ENCODE data around the gene HSPG2. TPM values are rescaled to one million over a fixed set of nuclear protein-coding genes. Genes with fewer than 3 reads are reported as not detected.

Gene HSPG2
- total RNA-seq, 1 experiment from 2014 or later = 171 TPM

DNA sequence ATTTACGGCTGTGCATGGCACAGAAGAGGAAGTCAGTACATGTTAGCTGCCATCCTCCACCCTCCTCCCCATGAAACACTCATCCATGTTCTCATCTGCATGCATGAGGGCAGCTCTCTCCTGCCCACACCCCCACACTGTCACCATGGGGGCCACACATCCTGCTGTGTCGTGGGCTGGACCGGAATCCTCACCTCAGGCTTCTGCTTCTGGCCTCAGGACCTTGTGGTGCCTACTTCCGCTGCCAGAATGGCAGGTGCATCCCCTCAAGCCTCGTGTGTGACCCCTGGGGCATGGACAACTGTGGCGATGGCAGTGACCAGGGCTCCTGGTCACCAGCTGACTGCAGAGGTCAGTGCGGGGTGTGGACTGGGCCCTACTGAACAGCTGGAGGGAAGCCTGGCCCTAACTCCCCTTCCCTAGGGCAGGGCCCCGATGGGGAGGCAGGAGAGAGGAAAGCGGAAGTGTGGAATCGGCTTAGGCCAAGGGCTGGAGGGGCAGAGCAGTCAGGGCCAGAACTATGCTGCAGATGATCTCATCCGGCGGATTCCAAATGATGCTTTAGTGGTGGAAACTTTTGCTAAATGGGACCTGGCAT, 121.3 kb downstream of the HSPG2 start:
- peaks cover 6% of the 10 kb centered on the region for H3K4me1 ChIP-seq (ENCODE audit: control insufficient read depth, insufficient read depth, low read length)
- H3K4me3 ChIP-seq (ENCODE audit: low read depth in 2 of 2, low read length in 2 of 2) = no peak overlapping the region
- ChIA-PET CTCF (no interaction called here), POLR2A (no interaction called here)
- TF ChIP-seq POLR2AphosphoS5 (IDR thresholded peaks at IDR 0.05; ENCODE audit: low read depth, low read length) (no peak), TCF7L2 (IDR thresholded peaks at IDR 0.05; ENCODE audit: low read depth, low read length) (no peak), SIN3A (IDR thresholded peaks at IDR 0.05; ENCODE audit: borderline replicate concordance, insufficient read depth, low read depth, low read length) (no peak)
- TF ChIP-seq, protein P1, sequence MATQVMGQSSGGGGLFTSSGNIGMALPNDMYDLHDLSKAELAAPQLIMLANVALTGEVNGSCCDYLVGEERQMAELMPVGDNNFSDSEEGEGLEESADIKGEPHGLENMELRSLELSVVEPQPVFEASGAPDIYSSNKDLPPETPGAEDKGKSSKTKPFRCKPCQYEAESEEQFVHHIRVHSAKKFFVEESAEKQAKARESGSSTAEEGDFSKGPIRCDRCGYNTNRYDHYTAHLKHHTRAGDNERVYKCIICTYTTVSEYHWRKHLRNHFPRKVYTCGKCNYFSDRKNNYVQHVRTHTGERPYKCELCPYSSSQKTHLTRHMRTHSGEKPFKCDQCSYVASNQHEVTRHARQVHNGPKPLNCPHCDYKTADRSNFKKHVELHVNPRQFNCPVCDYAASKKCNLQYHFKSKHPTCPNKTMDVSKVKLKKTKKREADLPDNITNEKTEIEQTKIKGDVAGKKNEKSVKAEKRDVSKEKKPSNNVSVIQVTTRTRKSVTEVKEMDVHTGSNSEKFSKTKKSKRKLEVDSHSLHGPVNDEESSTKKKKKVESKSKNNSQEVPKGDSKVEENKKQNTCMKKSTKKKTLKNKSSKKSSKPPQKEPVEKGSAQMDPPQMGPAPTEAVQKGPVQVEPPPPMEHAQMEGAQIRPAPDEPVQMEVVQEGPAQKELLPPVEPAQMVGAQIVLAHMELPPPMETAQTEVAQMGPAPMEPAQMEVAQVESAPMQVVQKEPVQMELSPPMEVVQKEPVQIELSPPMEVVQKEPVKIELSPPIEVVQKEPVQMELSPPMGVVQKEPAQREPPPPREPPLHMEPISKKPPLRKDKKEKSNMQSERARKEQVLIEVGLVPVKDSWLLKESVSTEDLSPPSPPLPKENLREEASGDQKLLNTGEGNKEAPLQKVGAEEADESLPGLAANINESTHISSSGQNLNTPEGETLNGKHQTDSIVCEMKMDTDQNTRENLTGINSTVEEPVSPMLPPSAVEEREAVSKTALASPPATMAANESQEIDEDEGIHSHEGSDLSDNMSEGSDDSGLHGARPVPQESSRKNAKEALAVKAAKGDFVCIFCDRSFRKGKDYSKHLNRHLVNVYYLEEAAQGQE (IDR thresholded peaks at IDR 0.05; ENCODE audit: insufficient read depth in 1 of 2, low read depth in 2 of 2, low read length in 1 of 2) = no peak
- TF ChIP-seq, protein P2, sequence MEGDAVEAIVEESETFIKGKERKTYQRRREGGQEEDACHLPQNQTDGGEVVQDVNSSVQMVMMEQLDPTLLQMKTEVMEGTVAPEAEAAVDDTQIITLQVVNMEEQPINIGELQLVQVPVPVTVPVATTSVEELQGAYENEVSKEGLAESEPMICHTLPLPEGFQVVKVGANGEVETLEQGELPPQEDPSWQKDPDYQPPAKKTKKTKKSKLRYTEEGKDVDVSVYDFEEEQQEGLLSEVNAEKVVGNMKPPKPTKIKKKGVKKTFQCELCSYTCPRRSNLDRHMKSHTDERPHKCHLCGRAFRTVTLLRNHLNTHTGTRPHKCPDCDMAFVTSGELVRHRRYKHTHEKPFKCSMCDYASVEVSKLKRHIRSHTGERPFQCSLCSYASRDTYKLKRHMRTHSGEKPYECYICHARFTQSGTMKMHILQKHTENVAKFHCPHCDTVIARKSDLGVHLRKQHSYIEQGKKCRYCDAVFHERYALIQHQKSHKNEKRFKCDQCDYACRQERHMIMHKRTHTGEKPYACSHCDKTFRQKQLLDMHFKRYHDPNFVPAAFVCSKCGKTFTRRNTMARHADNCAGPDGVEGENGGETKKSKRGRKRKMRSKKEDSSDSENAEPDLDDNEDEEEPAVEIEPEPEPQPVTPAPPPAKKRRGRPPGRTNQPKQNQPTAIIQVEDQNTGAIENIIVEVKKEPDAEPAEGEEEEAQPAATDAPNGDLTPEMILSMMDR (IDR thresholded peaks at IDR 0.05) = no peak
- in situ Hi-C loops (cut with HindIII; ENCODE audit: low pct_unique_long_range_greater_than_20kb, low sequenced_read_pairs) (no loop called here), intact Hi-C loops (cut with micrococcal nuclease; ENCODE audit: unreplicated experiment) (no loop called here)
- no peaks in the 10 kb centered on the region for H3K36me3 ChIP-seq (ENCODE audit: control insufficient read depth, insufficient read depth, low read length)
- BruUV-seq (replicated peaks) = no TSS peak
- ATAC-seq (peak; percentile 5; the same call in 1 of the 2 replicates), DNase-seq (ENCODE audit: low read depth, low spot score) (no peak)
- no peak overlapping the region for H3K27ac ChIP-seq (ENCODE audit: low read length)
- H3K27me3 ChIP-seq (ENCODE audit: control insufficient read depth, insufficient read depth, low read length) = no peaks in the 10 kb centered on the region
- no peaks in the 10 kb centered on the region for H3K9me3 ChIP-seq (ENCODE audit: control insufficient read depth, insufficient read depth, low read depth, low read length)

DNA sequence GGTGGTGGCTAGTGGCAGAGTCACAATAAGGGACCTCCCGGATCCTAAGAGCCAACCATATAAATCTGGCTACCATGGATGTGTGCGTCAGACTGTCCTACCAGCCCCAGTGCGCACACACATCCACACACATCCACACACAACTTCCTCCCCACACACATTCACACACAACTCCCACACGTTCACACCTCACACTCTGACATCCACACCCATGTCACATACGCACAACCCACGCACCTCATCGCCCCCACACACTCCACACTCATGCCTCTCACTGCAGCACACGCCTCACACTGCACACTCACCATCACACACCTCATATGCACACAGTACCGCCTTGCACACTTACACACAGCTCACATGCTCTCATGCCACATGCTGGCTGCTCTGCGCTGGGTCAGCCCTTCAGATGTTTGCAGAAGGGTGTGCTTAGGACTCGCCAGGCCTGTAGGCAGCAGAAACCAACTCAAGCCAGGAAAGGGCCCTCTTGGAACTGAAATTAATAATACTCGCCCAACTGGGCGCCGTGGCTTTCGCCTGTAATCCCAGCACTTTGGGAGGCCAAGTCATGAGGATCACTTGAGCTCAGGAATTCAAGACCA, 122.0 kb downstream of the HSPG2 start:
- no peak for TF ChIP-seq SIN3A (IDR thresholded peaks at IDR 0.05; ENCODE audit: borderline replicate concordance, insufficient read depth, low read depth, low read length)
- TF ChIP-seq, protein P1 (IDR thresholded peaks at IDR 0.05; ENCODE audit: insufficient read depth in 1 of 2, low read depth in 2 of 2, low read length in 1 of 2) = no peak
- TF ChIP-seq TCF7L2 (IDR thresholded peaks at IDR 0.05; ENCODE audit: low read depth, low read length) = no peak
- TF ChIP-seq POLR2AphosphoS5 (IDR thresholded peaks at IDR 0.05; ENCODE audit: low read depth, low read length) = no peak
- TF ChIP-seq, protein P2 (IDR thresholded peaks at IDR 0.05) = no peak
- H3K36me3 ChIP-seq (ENCODE audit: control insufficient read depth, insufficient read depth, low read length) = no peaks in the 10 kb centered on the region
- H3K4me3 ChIP-seq (ENCODE audit: low read depth in 2 of 2, low read length in 2 of 2) = no peak overlapping the region
- H3K27ac ChIP-seq (ENCODE audit: low read length) = no peak overlapping the region
- POLR2A ChIA-PET = no interaction called here
- DNase-seq (ENCODE audit: low read depth, low spot score) (no peak), ATAC-seq (no peak)
- no TSS peak for BruUV-seq (replicated peaks)
- H3K27me3 ChIP-seq (ENCODE audit: control insufficient read depth, insufficient read depth, low read length) = no peaks in the 10 kb centered on the region
- in situ Hi-C loops (cut with HindIII; ENCODE audit: low pct_unique_long_range_greater_than_20kb, low sequenced_read_pairs) (no loop called here), intact Hi-C loops (cut with micrococcal nuclease; ENCODE audit: unreplicated experiment) (no loop called here)
- CTCF ChIA-PET = no interaction called here
- no peaks in the 10 kb centered on the region for H3K9me3 ChIP-seq (ENCODE audit: control insufficient read depth, insufficient read depth, low read depth, low read length)
- H3K4me1 ChIP-seq (ENCODE audit: control insufficient read depth, insufficient read depth, low read length) = peaks cover 6% of the 10 kb centered on the region

All from Panc1 (cell line).